ENCODE measurements around the gene RASAL1. TPM values are rescaled to one million over a fixed set of nuclear protein-coding genes. Genes with fewer than 3 reads are reported as not detected.

Gene RASAL1
- total RNA-seq, 1 donor from 2014 or later, result not detected

GRCh38 chr12:113108308-113108707 lies 27.3 kb downstream of the RASAL1 start:
- Mint-ChIP-seq H3K4me1 (ENCODE audit: low read depth, unreplicated experiment) (no peaks in the 10 kb centered on the region), H3K4me3 (ENCODE audit: unreplicated experiment) (no peak overlapping the region), H3K9me3 (ENCODE audit: unreplicated experiment) (peaks cover 6% of the 10 kb centered on the region), H3K36me3 (ENCODE audit: unreplicated experiment) (no peaks in the 10 kb centered on the region), H3K27ac (ENCODE audit: unreplicated experiment) (no peak overlapping the region), H3K27me3 (ENCODE audit: unreplicated experiment) (peaks cover 9% of the 10 kb centered on the region)
- TF ChIP-seq CTCF (IDR thresholded peaks at IDR 0.05; ENCODE audit: partially characterized antibody, unreplicated experiment), result no peak
- no peak for DNase-seq

- Mint-ChIP-seq H3K27me3 (ENCODE audit: unreplicated experiment) (peaks cover 4% of the 10 kb centered on the region), H3K4me3 (ENCODE audit: unreplicated experiment) (no peak overlapping the region), H3K27ac (ENCODE audit: unreplicated experiment) (no peak overlapping the region), H3K9me3 (ENCODE audit: unreplicated experiment) (peaks cover 4% of the 10 kb centered on the region), H3K36me3 (ENCODE audit: unreplicated experiment) (no peaks in the 10 kb centered on the region), H3K4me1 (ENCODE audit: low read depth, unreplicated experiment) (no peaks in the 10 kb centered on the region)
- no peak for DNase-seq
- TF ChIP-seq CTCF (IDR thresholded peaks at IDR 0.05; ENCODE audit: partially characterized antibody, unreplicated experiment), result no peak
Observed at GRCh38 chr12:113106361-113106760, 29.2 kb downstream of the RASAL1 start.

- H3K36me3 Mint-ChIP-seq (ENCODE audit: unreplicated experiment), result no peaks in the 10 kb centered on the region
- DNase-seq, result no peak
- H3K4me1 Mint-ChIP-seq (ENCODE audit: low read depth, unreplicated experiment), result no peaks in the 10 kb centered on the region
- H3K9me3 Mint-ChIP-seq (ENCODE audit: unreplicated experiment), result peaks cover 4% of the 10 kb centered on the region
- no peak overlapping the region for H3K27ac Mint-ChIP-seq (ENCODE audit: unreplicated experiment)
- no peak for TF ChIP-seq CTCF (IDR thresholded peaks at IDR 0.05; ENCODE audit: partially characterized antibody, unreplicated experiment)
- H3K4me3 Mint-ChIP-seq (ENCODE audit: unreplicated experiment), result no peak overlapping the region
- peaks cover 4% of the 10 kb centered on the region for H3K27me3 Mint-ChIP-seq (ENCODE audit: unreplicated experiment)
Observed at GRCh38 chr12:113105606-113106271, 29.8 kb downstream of the RASAL1 start.

GRCh38 chr12:113104953-113105510 lies 30.5 kb downstream of the RASAL1 start:
- TF ChIP-seq CTCF (IDR thresholded peaks at IDR 0.05; ENCODE audit: partially characterized antibody, unreplicated experiment), result no peak
- Mint-ChIP-seq H3K36me3 (ENCODE audit: unreplicated experiment) (no peaks in the 10 kb centered on the region), H3K4me3 (ENCODE audit: unreplicated experiment) (no peak overlapping the region), H3K9me3 (ENCODE audit: unreplicated experiment) (peaks cover 4% of the 10 kb centered on the region), H3K27me3 (ENCODE audit: unreplicated experiment) (peaks cover 4% of the 10 kb centered on the region), H3K4me1 (ENCODE audit: low read depth, unreplicated experiment) (no peaks in the 10 kb centered on the region), H3K27ac (ENCODE audit: unreplicated experiment) (no peak overlapping the region)
- no peak for DNase-seq

- no peaks in the 10 kb centered on the region for H3K4me1 Mint-ChIP-seq (ENCODE audit: low read depth, unreplicated experiment)
- no peak for DNase-seq
- no peak overlapping the region for H3K4me3 Mint-ChIP-seq (ENCODE audit: unreplicated experiment)
- no peaks in the 10 kb centered on the region for H3K36me3 Mint-ChIP-seq (ENCODE audit: unreplicated experiment)
- peaks cover 4% of the 10 kb centered on the region for H3K27me3 Mint-ChIP-seq (ENCODE audit: unreplicated experiment)
- peaks cover 4% of the 10 kb centered on the region for H3K9me3 Mint-ChIP-seq (ENCODE audit: unreplicated experiment)
- H3K27ac Mint-ChIP-seq (ENCODE audit: unreplicated experiment), result no peak overlapping the region
- TF ChIP-seq CTCF (IDR thresholded peaks at IDR 0.05; ENCODE audit: partially characterized antibody, unreplicated experiment), result no peak
Observed at GRCh38 chr12:113103756-113104450, 31.7 kb downstream of the RASAL1 start.
